B cell (primary cell): Measurements from ENCODE around the gene CLCNKB.

Experiments used
- EZH2 ChIP-seq: IDR thresholded peaks from 2 replicates; pipeline ENCODE4 v1.6.1; 2012; ENCODE audit warnings: borderline replicate concordance, low read depth, mild to moderate bottlenecking, moderate library complexity, low read length; ENCODE audit not compliant: insufficient read depth, poor library complexity, severe bottlenecking
- TF ChIP-seq, protein P1 (sequence below): fragments of 200-600 bp; IDR thresholded peaks from one replicate; pipeline ENCODE4 v1.8.0; 2022; ENCODE audit warnings: antibody characterized with exemption, mild to moderate bottlenecking

DNA sequence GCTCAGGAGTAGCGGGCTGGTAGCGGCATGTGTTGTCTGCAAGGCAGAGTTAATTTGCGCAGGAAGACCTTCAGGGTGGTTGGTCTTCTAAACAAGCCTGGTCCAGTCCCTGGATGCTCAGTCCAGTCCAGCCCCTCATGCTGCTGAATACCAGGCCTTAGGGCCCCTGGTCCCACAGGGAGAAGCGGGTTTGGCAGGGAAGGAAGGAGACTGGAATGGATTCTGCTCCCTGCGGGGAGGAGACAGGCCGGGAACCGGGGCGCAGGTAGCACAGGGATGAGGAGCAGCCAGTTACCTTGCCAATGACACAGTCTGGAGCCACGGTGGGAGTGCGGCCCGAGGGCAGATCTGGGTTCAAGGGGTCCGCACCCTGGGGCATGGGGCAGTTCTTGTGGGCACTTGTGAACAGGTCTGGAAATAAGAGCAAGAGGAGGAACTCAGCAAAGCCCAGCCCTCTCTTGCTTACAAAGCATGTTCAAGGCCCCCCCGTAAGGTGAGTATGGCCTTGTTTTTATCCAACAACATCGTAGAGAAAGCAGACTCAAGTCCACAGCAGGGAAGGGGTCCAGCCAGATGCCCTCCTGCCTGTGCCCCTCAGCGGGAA is 19.7 kb downstream of the CLCNKB start:
- TF ChIP-seq, protein P1, sequence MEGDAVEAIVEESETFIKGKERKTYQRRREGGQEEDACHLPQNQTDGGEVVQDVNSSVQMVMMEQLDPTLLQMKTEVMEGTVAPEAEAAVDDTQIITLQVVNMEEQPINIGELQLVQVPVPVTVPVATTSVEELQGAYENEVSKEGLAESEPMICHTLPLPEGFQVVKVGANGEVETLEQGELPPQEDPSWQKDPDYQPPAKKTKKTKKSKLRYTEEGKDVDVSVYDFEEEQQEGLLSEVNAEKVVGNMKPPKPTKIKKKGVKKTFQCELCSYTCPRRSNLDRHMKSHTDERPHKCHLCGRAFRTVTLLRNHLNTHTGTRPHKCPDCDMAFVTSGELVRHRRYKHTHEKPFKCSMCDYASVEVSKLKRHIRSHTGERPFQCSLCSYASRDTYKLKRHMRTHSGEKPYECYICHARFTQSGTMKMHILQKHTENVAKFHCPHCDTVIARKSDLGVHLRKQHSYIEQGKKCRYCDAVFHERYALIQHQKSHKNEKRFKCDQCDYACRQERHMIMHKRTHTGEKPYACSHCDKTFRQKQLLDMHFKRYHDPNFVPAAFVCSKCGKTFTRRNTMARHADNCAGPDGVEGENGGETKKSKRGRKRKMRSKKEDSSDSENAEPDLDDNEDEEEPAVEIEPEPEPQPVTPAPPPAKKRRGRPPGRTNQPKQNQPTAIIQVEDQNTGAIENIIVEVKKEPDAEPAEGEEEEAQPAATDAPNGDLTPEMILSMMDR = no peak
- no peak for TF ChIP-seq EZH2
